ENCODE results near the gene B3GALT6. TPM values are rescaled to one million over a fixed set of nuclear protein-coding genes. Genes with fewer than 3 reads are reported as not detected.

The B3GALT6 gene
- total and polyA plus RNA-seq, 8 donors, result 6.2 to 13.4 (median 8.8) TPM

- ATAC-seq (no peak), FAIRE-seq (no peak), DNase-seq (no peak)
- Histone ChIP-seq H3K4me3 (no peak overlapping the region), H3K36me3 (peaks cover 0 to 30% (median 13%) of the 10 kb centered on the region in 3 donors), H3K27me3 (no peaks in the 10 kb centered on the region), H3K9me3 (no peaks in the 10 kb centered on the region), H3K27ac (no peak overlapping the region), H3K4me1 (no peaks in the 10 kb centered on the region)
- 85 to 89% methylated on average over 10 of the region's 10 CpGs for WGBS, 2 donors
- intact Hi-C loops (cut with DNase I), result no loop called here
- TF ChIP-seq CTCF (IDR thresholded peaks at IDR 0.05), result no peak
Measured at GRCh38 chr1:1264868-1265272, 32.8 kb downstream of the B3GALT6 start.

GRCh38 chr1:1267488-1268283 is 35.6 kb downstream of the B3GALT6 start:
- Histone ChIP-seq H3K4me1 (peaks cover 10 to 18% (median 14%) of the 10 kb centered on the region in 3 donors), H3K4me3 (no peak overlapping the region), H3K27ac (no peak overlapping the region), H3K27me3 (no peaks in the 10 kb centered on the region), H3K36me3 (peaks cover 0 to 21% (median 5%) of the 10 kb centered on the region in 3 donors), H3K9me3 (no peaks in the 10 kb centered on the region)
- intact Hi-C loops (cut with DNase I), result no loop called here
- no peak for DNase-seq
- no peak for FAIRE-seq
- 94 to 95% methylated on average over 39 of the region's 39 CpGs for WGBS, 2 donors
- no peak for ATAC-seq
- no peak for TF ChIP-seq CTCF (IDR thresholded peaks at IDR 0.05)

- no peak for ATAC-seq
- DNase-seq, result no peak
Measured at GRCh38 chr1:1268284-1268682, 36.2 kb downstream of the B3GALT6 start.

GRCh38 chr1:1270813-1271212 is 38.8 kb downstream of the B3GALT6 start:
- DNase-seq, result peak in 1 of 6 donors; percentile 57
- intact Hi-C loops (cut with DNase I), result no loop called here
- no peak for TF ChIP-seq CTCF (IDR thresholded peaks at IDR 0.05)
- no peak for FAIRE-seq
- ATAC-seq, result no peak
- Histone ChIP-seq H3K4me3 (no peak overlapping the region), H3K27me3 (no peaks in the 10 kb centered on the region), H3K36me3 (peaks cover 0 to 5% (median 0%) of the 10 kb centered on the region in 3 donors), H3K27ac (no peak overlapping the region), H3K4me1 (peaks cover 10 to 21% (median 14%) of the 10 kb centered on the region in 3 donors), H3K9me3 (no peaks in the 10 kb centered on the region)
- WGBS, 2 donors, result 79 to 80% methylated on average over 7 of the region's 7 CpGs

More at GRCh38 chr1:1268284-1268682, 36.2 kb downstream of the B3GALT6 start:
- H3K27ac ChIP-seq, result no peak overlapping the region
- intact Hi-C loops (cut with DNase I), result no loop called here
- peaks cover 0 to 16% (median 0%) of the 10 kb centered on the region in 3 donors for H3K36me3 ChIP-seq
- no peaks in the 10 kb centered on the region for H3K27me3 ChIP-seq
- peaks cover 10 to 18% (median 14%) of the 10 kb centered on the region in 3 donors for H3K4me1 ChIP-seq
- 93 to 95% methylated on average over 13 of the region's 13 CpGs for WGBS, 2 donors
- FAIRE-seq, result no peak
- H3K4me3 ChIP-seq, result no peak overlapping the region
- no peaks in the 10 kb centered on the region for H3K9me3 ChIP-seq
- no peak for TF ChIP-seq CTCF (IDR thresholded peaks at IDR 0.05)

Data from pancreas (tissue), 10 donors.